Activated CD8-positive, alpha-beta memory T cell treated with anti-CD3 and anti-CD28 coated beads for 1 hour (primary cell): ENCODE measurements around the gene HACD1.
"Not testable (repeated sequence)": the region's sequence is repeated elsewhere in the genome, so short reads cannot be mapped to it uniquely, and the experiment has no call there.

ENCODE experiments used
- DNase-seq, 2 donors: peaks; one replicate each; pipeline ENCODE4 v3.0.0-alpha.2; 2020; ENCODE audit warnings: low read depth in 1 of 2; ENCODE audit errors: extremely low read depth in 1 of 2

The HACD1 gene

GRCh38 chr10:17643755-17644484 is 26.7 kb upstream of the HACD1 start, which contains the start of gene STAM:
Gene STAM (plus strand): TSS chr10:17644151. CDS start chr10:17644340, 189 bp downstream.
- peak; percentile 80 to 85 for DNase-seq

GRCh38 chr10:17643339-17643754 is 26.2 kb upstream of the HACD1 start:
- DNase-seq = no peak

- DNase-seq = no peak
Observed at GRCh38 chr10:17640331-17640816, 23.2 kb upstream of the HACD1 start.

- no peak for DNase-seq
Observed at GRCh38 chr10:17637869-17638268, 20.7 kb upstream of the HACD1 start.

- no peak for DNase-seq
Observed at GRCh38 chr10:17633353-17633752, 16.2 kb upstream of the HACD1 start.

- DNase-seq = not testable (repeated sequence)
Observed at GRCh38 chr10:17632590-17632989, 15.4 kb upstream of the HACD1 start.

- DNase-seq = no peak
Observed at GRCh38 chr10:17626656-17627055, 9.5 kb upstream of the HACD1 start.

- DNase-seq = no peak
Observed at GRCh38 chr10:17624996-17625395, 7.8 kb upstream of the HACD1 start.

- no peak for DNase-seq
Observed at GRCh38 chr10:17622061-17622460, 4.9 kb upstream of the HACD1 start.

- no peak for DNase-seq
Observed at GRCh38 chr10:17616403-17617030, 657 bp downstream of the HACD1 start.

- no peak for DNase-seq
Observed at GRCh38 chr10:17609523-17610079, 7.6 kb downstream of the HACD1 start.

GRCh38 chr10:17607603-17608332 is 9.4 kb downstream of the HACD1 start:
- DNase-seq = no peak

GRCh38 chr10:17607060-17607459 is 10.1 kb downstream of the HACD1 start:
- DNase-seq = no peak

GRCh38 chr10:17606547-17607040 is 10.6 kb downstream of the HACD1 start:
- DNase-seq = no peak

- DNase-seq = no peak
Observed at GRCh38 chr10:17605936-17606335, 11.2 kb downstream of the HACD1 start.

GRCh38 chr10:17599089-17599488 is 18.1 kb downstream of the HACD1 start:
- DNase-seq = no peak

GRCh38 chr10:17597386-17597785 is 19.8 kb downstream of the HACD1 start:
- no peak for DNase-seq

- no peak for DNase-seq
Observed at GRCh38 chr10:17590969-17591645, 26.1 kb downstream of the HACD1 start.

- DNase-seq = not testable (repeated sequence)
Observed at GRCh38 chr10:17589316-17589715, 27.9 kb downstream of the HACD1 start.

GRCh38 chr10:17588420-17588819 is 28.8 kb downstream of the HACD1 start:
- no peak for DNase-seq
